ENCODE measurements around the gene KRTAP3-3.

Gene KRTAP3-3

DNA sequence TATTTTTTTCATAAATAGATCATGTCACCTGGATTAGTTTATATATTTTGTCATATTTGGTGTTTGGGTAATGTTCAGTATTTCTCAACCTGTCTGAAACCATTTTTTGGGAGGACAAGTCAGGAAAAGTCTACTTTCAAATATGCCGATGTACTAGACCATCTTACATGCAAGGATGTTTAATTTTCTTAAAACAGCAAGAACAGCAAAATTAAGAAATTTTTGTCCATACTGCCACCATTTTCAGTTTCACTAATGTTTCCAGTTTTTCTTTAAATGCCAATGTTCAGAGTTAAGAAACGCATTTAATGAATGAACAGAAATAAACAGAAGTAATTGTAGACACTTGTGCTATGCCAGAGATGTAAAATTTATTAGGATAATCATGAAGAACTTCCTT is 880 bp downstream of the KRTAP3-3 start:
- H3K4me3 ChIP-seq (ENCODE audit: low read length) = no peak overlapping the region
- no peak for DNase-seq (ENCODE audit: low read depth)
- TF ChIP-seq, protein P1, sequence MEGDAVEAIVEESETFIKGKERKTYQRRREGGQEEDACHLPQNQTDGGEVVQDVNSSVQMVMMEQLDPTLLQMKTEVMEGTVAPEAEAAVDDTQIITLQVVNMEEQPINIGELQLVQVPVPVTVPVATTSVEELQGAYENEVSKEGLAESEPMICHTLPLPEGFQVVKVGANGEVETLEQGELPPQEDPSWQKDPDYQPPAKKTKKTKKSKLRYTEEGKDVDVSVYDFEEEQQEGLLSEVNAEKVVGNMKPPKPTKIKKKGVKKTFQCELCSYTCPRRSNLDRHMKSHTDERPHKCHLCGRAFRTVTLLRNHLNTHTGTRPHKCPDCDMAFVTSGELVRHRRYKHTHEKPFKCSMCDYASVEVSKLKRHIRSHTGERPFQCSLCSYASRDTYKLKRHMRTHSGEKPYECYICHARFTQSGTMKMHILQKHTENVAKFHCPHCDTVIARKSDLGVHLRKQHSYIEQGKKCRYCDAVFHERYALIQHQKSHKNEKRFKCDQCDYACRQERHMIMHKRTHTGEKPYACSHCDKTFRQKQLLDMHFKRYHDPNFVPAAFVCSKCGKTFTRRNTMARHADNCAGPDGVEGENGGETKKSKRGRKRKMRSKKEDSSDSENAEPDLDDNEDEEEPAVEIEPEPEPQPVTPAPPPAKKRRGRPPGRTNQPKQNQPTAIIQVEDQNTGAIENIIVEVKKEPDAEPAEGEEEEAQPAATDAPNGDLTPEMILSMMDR (IDR thresholded peaks at IDR 0.05; ENCODE audit: insufficient read depth, low read depth, low read length, missing control alignments) = no peak

DNA sequence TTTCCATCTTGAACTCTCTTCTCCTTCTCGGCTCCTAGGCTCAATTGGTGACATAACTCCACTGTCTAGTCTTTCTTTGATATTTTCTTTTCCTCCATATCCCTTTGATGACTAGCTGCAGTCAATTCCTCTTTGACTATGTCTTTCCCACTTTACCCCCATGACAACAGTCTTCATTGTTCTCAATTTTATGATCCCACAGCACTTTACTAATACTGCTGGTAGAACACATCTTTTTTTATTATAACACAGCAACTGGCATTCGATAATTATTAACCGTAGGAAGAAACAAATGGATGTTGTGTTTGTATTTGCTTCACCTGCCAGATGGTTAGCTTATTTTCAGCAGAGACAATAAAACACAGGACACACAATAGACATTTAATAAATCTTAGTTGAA is 1.3 kb downstream of the KRTAP3-3 start:
- no peak overlapping the region for H3K4me3 ChIP-seq (ENCODE audit: low read length)
- no peak for DNase-seq (ENCODE audit: low read depth)
- TF ChIP-seq, protein P1 (IDR thresholded peaks at IDR 0.05; ENCODE audit: insufficient read depth, low read depth, low read length, missing control alignments) = no peak

DNA sequence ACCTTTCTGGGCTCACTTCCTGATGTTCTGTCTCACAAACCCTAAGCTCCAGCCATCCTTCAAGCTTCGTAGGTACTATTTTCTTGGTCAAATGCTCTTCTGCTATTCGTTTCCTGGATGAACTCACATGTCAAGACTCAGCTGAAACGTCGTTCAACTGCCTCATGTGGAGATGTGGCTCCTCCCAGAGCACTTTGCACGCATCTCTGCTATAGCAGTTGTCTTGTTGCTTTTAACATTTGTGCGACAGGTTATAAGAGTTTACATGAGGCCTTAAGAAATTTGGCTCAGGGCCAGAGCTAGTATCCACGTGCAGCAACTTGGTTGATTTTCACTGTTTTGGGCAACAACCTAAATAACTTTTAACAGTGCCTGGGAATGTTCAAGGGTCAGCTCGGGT is 7.0 kb downstream of the KRTAP3-3 start:
- TF ChIP-seq, protein P1 (IDR thresholded peaks at IDR 0.05; ENCODE audit: insufficient read depth, low read depth, low read length, missing control alignments) = no peak
- no peak overlapping the region for H3K4me3 ChIP-seq (ENCODE audit: low read length)
- peak; percentile 29 for DNase-seq (ENCODE audit: low read depth)

DNA sequence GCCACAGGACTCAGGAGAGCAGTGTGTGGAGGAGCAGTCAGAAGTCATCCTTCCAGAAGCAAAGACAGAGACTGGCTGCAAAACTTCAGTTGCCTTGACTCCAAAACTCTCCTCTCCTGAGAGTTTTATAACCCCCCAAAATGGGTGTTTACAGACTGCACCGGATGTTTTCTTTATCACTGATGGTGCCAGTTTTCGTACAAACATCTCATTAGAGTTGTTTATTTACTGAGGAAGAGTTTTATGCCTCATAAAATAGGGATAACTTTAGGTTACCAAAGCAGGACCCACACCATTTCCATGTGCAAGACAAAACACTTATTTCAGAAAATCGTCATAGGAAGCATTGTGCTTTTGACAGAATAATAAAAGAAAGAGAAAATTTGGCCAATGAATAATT is 9.7 kb downstream of the KRTAP3-3 start, which contains the start of gene KRT40:
KRT40 (minus strand) TSS at position 101 of the 400 bp plus-strand sequence; CDS start at position 48, 53 bp downstream.
- no peak within 1 kb of the TSS for H3K4me3 ChIP-seq (ENCODE audit: low read length)
- DNase-seq (ENCODE audit: low read depth) = no peak
- TF ChIP-seq, protein P1 (IDR thresholded peaks at IDR 0.05; ENCODE audit: insufficient read depth, low read depth, low read length, missing control alignments) = no peak

DNA sequence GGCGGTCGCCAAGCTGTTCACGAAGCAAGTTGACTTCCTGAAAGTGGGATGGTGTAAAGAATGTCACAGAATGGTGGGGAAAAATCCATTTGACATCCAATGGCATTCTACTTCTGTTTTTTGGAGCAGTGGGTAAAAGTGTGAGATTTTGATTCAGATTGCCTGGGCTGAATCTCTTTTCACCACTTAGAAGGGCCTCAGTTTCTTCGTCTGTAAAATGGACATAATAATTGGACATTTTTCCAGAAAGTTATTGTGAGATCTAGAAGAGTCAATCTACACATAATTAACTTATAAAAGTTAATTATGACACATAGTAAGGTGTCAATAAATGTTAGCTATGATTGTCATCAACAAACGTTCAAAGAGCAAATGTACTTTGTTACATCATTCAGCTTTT is 12.8 kb downstream of the KRTAP3-3 start:
- TF ChIP-seq, protein P1 (IDR thresholded peaks at IDR 0.05; ENCODE audit: insufficient read depth, low read depth, low read length, missing control alignments) = no peak
- no peak overlapping the region for H3K4me3 ChIP-seq (ENCODE audit: low read length)
- DNase-seq (ENCODE audit: low read depth) = no peak

DNA sequence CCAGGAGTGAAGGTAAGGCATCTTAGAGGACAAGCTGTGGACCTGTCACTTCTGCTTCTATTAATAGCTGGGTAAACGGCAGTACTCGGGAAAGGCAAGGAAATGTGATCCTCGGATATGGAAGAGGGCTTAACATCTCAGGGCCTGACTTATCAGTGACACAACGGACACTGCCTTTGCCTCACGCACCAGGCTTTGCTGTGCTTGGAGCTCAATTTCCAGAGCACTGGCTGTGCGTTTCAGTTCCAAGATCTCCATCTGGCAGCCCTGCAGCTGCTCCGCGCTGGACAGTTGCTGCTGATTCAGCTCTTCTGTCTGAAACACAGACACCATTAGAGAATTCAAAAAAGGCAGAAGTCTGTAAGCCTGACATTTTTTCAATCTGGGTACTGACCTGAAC is 13.4 kb downstream of the KRTAP3-3 start:
- H3K4me3 ChIP-seq (ENCODE audit: low read length) = no peak overlapping the region
- TF ChIP-seq, protein P1 (IDR thresholded peaks at IDR 0.05; ENCODE audit: insufficient read depth, low read depth, low read length, missing control alignments) = no peak
- DNase-seq (ENCODE audit: low read depth) = no peak

DNA sequence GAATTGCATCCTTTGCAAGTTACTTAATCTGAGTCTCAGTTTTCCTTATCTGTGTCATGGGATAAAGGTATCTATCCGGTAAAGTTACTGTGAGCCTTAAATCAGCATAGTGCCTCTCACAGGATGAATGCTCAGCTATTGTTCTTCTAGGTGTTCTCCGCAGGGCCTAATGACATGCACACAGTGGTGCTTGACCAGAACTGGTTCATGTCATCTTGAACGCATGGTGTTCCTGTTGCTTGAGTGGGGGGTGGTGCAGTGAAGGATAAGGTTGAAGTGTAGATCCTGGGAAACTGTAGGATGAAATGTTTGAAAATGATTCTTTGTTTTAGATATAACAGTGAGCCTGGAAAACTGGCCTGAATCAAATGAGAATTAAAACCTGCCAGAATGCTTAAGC is 13.8 kb downstream of the KRTAP3-3 start:
- DNase-seq (ENCODE audit: low read depth) = no peak
- no peak overlapping the region for H3K4me3 ChIP-seq (ENCODE audit: low read length)
- TF ChIP-seq, protein P1 (IDR thresholded peaks at IDR 0.05; ENCODE audit: insufficient read depth, low read depth, low read length, missing control alignments) = no peak
